ENCODE results near the gene LNPEP.

DNA sequence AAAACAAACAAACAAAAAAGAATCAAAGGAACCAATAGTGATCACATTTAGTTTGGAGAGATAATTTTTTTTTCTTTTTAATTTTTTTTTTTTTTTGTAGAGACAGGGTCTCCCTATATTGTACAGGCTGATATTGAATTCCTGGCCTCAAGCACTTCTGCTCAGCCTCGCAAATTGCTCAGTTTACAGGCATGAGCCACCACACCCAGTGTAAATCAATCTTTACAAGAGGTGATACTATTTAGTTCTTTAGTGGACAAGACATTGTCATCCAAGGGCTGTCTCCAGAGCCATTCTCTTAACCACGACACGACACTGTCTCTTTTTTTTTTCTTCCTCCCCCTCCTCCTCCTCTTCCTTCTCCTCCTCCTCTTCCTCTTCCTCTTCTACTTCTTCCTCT lies 30.0 kb upstream of the LNPEP start:
- TF ChIP-seq, protein P1, sequence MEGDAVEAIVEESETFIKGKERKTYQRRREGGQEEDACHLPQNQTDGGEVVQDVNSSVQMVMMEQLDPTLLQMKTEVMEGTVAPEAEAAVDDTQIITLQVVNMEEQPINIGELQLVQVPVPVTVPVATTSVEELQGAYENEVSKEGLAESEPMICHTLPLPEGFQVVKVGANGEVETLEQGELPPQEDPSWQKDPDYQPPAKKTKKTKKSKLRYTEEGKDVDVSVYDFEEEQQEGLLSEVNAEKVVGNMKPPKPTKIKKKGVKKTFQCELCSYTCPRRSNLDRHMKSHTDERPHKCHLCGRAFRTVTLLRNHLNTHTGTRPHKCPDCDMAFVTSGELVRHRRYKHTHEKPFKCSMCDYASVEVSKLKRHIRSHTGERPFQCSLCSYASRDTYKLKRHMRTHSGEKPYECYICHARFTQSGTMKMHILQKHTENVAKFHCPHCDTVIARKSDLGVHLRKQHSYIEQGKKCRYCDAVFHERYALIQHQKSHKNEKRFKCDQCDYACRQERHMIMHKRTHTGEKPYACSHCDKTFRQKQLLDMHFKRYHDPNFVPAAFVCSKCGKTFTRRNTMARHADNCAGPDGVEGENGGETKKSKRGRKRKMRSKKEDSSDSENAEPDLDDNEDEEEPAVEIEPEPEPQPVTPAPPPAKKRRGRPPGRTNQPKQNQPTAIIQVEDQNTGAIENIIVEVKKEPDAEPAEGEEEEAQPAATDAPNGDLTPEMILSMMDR (IDR thresholded peaks at IDR 0.05): no peak
- TF ChIP-seq POLR2A (IDR thresholded peaks at IDR 0.05): no peak

Data from Peyer's patch (tissue), 4 donors.